Hepatocyte (in vitro differentiated cells): ENCODE measurements around the gene SRP14. TPM values are rescaled to one million over a fixed set of nuclear protein-coding genes. Genes with fewer than 3 reads are reported as not detected.

Source experiments
- DNase-seq: peaks from one replicate; pipeline ENCODE4 v3.0.0-alpha.2; 2016; ENCODE audit warnings: low spot score
- H2AFZ ChIP-seq: fragments of 200-600 bp; sonication (generic); 2 replicates; pipeline ENCODE4 v1.6.0; 2016; ENCODE audit warnings: antibody characterized with exemption, mild to moderate bottlenecking
- H3K27ac ChIP-seq: fragments of 200-600 bp; sonication (generic); 2 replicates; pipeline ENCODE4 v1.5.1; 2016; ENCODE audit warnings: mild to moderate bottlenecking
- H3K27me3 ChIP-seq: fragments of 200-600 bp; sonication (generic); 2 replicates; pipeline ENCODE4 v1.6.1; 2016
- H3K36me3 ChIP-seq: fragments of 200-600 bp; sonication (generic); replicated peaks from 2 replicates; pipeline ENCODE4 v1.5.1; 2016; ENCODE audit warnings: low read depth; ENCODE audit not compliant: insufficient read depth
- H3K4me1 ChIP-seq: fragments of 200-600 bp; sonication (generic); 2 replicates; pipeline ENCODE4 v1.5.1; 2016; ENCODE audit warnings: mild to moderate bottlenecking, moderate library complexity; ENCODE audit not compliant: insufficient read depth
- H3K4me2 ChIP-seq: fragments of 200-600 bp; sonication (generic); 2 replicates; pipeline ENCODE4 v1.6.0; 2016
- H3K4me3 ChIP-seq: fragments of 200-600 bp; sonication (generic); 2 replicates; pipeline ENCODE4 v1.5.1; 2016; ENCODE audit warnings: mild to moderate bottlenecking
- H3K79me2 ChIP-seq: fragments of 200-600 bp; sonication (generic); 2 replicates; pipeline ENCODE4 v1.6.0; 2017; ENCODE audit warnings: mild to moderate bottlenecking
- H3K9me2 ChIP-seq: fragments of 200-600 bp; sonication (generic); replicated peaks from 2 replicates; pipeline ENCODE4 v1.6.0; 2017; ENCODE audit warnings: mild to moderate bottlenecking; ENCODE audit not compliant: insufficient read depth
- H3K9me3 ChIP-seq: fragments of 200-600 bp; sonication (generic); 2 replicates; pipeline ENCODE4 v1.5.1; 2016; ENCODE audit warnings: low read depth, mild to moderate bottlenecking
- H4K20me1 ChIP-seq: fragments of 200-600 bp; sonication (generic); 2 replicates; pipeline ENCODE4 v1.6.0; 2016; ENCODE audit warnings: mild to moderate bottlenecking; ENCODE audit not compliant: insufficient read depth, poor library complexity, severe bottlenecking
- EZH2 ChIP-seq: fragments of 200-600 bp; sonication (generic); IDR thresholded peaks from 2 replicates; pipeline ENCODE4 v1.6.1; 2016; ENCODE audit warnings: antibody characterized with exemption, mild to moderate bottlenecking, borderline replicate concordance
- EZH2phosphoT487 ChIP-seq: fragments of 200-600 bp; sonication (generic); IDR thresholded peaks from one replicate; pipeline ENCODE4 v1.6.1; 2018; ENCODE audit warnings: antibody characterized with exemption, mild to moderate bottlenecking, low read depth, moderate library complexity; ENCODE audit not compliant: unreplicated experiment, severe bottlenecking
- WGBS: methylation state at CpG from one replicate; pipeline ENCODE4 v1.1.6; 2016; ENCODE audit warnings: low lambda C conversion rate; ENCODE audit errors: missing lambda C conversion rate; 5-methylcytosine and 5-hydroxymethylcytosine counted together
- polyA plus RNA-seq: library from polyadenylated mRNA; unstranded; fragments of >200 nt; fragmentation: Nextera tagmentation; extraction: Ambion mirVana; gene quantifications from 2 replicates; pipeline ENCODE4 v1.2.1, GENCODE V29; 2016
- total RNA-seq: library from RNA; depleted of rRNA; stranded (reverse); fragments of >200 nt; gene quantifications from 2 replicates; pipeline ENCODE4 v1.2.3, GENCODE V29; 2014
- TF ChIP-seq, protein P1 (sequence below): fragments of 200-600 bp; sonication (generic); IDR thresholded peaks from 2 replicates; pipeline ENCODE4 v1.5.1; 2016; ENCODE audit warnings: antibody characterized with exemption, mild to moderate bottlenecking; ENCODE audit not compliant: poor library complexity

Gene SRP14
- total and polyA plus RNA-seq, 2 experiments from 2014 or later: 219 to 827 TPM

DNA sequence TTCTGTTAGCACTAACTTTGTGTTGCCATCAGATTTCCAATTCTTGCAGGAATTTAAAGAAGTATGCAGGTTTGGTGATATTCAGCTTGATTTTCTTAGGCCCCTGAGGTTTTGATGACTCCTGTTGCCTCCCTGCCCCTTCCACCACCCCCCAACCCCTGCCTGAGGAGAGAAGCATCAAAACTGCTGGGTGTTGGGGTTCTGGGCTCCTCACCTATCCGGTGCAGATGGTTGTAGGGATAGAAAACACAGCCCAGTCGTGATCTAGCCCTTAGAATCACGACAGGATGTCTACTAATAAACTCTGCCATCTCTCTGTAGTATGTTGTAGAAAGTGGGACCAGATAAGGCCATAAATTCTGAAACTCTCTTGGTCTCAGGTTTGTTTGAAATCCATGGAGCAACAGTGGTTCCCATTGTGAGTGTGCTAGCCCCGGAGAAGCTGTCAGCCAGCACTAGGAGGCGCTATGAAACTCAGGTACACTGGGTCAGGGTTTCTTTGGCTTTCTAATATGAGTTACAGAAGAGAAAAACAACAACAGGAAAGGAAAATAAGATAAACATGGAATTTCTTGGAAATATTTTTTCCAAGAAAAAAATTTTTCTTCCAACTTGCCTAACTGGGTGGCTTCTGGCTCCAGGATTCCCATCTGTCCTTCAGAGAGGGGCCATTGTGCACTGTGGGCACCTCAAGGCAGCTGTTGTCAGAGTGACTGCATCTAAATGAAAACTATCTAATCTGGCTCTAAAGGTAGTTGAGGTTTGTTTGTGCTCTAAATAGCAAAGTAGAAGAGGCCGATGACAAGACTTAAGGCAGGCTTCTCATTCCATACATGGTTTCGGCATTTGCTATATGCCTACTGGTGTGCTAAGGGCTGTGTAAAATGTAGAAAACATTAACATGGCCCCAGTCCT lies 8.7 kb downstream of the SRP14 start:
- H3K9me2 ChIP-seq: no peaks in the 10 kb centered on the region
- no peak overlapping the region for H3K4me3 ChIP-seq
- H3K27ac ChIP-seq: no peak overlapping the region
- DNase-seq: peak; percentile 64
- no peaks in the 10 kb centered on the region for H4K20me1 ChIP-seq
- no peaks in the 10 kb centered on the region for H3K36me3 ChIP-seq
- TF ChIP-seq, protein P1, sequence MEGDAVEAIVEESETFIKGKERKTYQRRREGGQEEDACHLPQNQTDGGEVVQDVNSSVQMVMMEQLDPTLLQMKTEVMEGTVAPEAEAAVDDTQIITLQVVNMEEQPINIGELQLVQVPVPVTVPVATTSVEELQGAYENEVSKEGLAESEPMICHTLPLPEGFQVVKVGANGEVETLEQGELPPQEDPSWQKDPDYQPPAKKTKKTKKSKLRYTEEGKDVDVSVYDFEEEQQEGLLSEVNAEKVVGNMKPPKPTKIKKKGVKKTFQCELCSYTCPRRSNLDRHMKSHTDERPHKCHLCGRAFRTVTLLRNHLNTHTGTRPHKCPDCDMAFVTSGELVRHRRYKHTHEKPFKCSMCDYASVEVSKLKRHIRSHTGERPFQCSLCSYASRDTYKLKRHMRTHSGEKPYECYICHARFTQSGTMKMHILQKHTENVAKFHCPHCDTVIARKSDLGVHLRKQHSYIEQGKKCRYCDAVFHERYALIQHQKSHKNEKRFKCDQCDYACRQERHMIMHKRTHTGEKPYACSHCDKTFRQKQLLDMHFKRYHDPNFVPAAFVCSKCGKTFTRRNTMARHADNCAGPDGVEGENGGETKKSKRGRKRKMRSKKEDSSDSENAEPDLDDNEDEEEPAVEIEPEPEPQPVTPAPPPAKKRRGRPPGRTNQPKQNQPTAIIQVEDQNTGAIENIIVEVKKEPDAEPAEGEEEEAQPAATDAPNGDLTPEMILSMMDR: peak; percentile 58
- TF ChIP-seq EZH2phosphoT487: no peak
- H3K79me2 ChIP-seq: no peaks in the 10 kb centered on the region
- H3K4me1 ChIP-seq: no peaks in the 10 kb centered on the region
- H3K4me2 ChIP-seq: no peak overlapping the region
- H2AFZ ChIP-seq: no peak overlapping the region
- no peaks in the 10 kb centered on the region for H3K9me3 ChIP-seq
- H3K27me3 ChIP-seq: no peaks in the 10 kb centered on the region
- 70% methylated on average over 7 of the region's 7 CpGs for WGBS

DNA sequence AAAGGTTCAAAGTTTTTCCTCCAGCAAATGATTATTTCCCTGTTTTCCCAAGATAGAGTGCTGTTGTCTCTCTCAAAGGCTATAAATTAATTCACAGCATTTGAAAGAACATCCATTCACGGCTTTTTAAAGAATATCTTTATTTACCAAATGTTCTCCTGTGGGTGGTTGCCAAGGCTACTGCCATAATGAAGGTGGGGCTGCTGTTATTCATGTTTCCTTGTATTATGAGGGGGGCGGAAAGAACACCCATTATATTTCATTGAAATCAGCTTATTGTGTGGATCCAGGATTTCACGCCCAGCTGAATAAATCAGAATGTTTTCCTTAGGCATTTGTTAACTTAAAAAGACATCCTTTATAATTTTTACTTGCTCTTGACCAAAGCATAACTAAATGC lies 10.1 kb downstream of the SRP14 start:
- Histone ChIP-seq H3K36me3 (no peaks in the 10 kb centered on the region), H4K20me1 (no peaks in the 10 kb centered on the region), H3K9me2 (no peaks in the 10 kb centered on the region), H2AFZ (no peak overlapping the region), H3K79me2 (no peaks in the 10 kb centered on the region), H3K27me3 (no peaks in the 10 kb centered on the region), H3K9me3 (no peaks in the 10 kb centered on the region), H3K4me1 (no peaks in the 10 kb centered on the region), H3K4me3 (no peak overlapping the region), H3K27ac (no peak overlapping the region), H3K4me2 (no peak overlapping the region)
- 82% methylated on average over 3 of the region's 3 CpGs for WGBS
- TF ChIP-seq EZH2 (no peak), EZH2phosphoT487 (no peak)
- TF ChIP-seq, protein P1: no peak
- no peak for DNase-seq

DNA sequence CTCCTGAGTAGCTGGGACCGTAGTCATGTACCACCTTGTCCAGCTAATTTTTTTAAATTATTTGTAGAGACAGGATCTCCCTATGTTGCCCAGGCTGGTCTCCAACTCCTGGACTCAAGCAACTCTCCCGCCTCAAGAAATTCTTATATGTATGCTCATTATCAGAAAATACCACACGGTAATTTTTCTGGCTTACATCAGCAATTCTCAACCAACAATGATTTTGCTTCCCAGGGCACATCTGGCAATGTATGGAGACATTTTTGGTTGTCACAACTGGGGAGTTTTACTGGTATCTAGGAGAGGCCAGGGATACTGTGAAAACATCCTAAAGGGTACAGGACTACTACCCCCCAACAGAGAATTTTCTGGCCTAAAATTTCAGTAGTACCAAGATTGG lies 10.8 kb downstream of the SRP14 start:
- Histone ChIP-seq H3K4me2 (no peak overlapping the region), H3K27ac (no peak overlapping the region), H3K4me1 (no peaks in the 10 kb centered on the region), H4K20me1 (no peaks in the 10 kb centered on the region), H3K9me3 (no peaks in the 10 kb centered on the region), H3K79me2 (no peaks in the 10 kb centered on the region), H3K27me3 (no peaks in the 10 kb centered on the region), H3K36me3 (no peaks in the 10 kb centered on the region), H3K4me3 (no peak overlapping the region), H2AFZ (no peak overlapping the region), H3K9me2 (no peaks in the 10 kb centered on the region)
- TF ChIP-seq EZH2 (no peak), EZH2phosphoT487 (no peak)
- TF ChIP-seq, protein P1: no peak
- 97% methylated on average over 3 of the region's 3 CpGs for WGBS
- DNase-seq: no peak
